Ishikawa (cell line): ENCODE data around the gene OXTR.

Source experiments
- CEBPB ChIP-seq: IDR thresholded peaks from 2 replicates; pipeline ENCODE4 v1.6.1; 2012
- CREB1 ChIP-seq: IDR thresholded peaks from 2 replicates; pipeline ENCODE4 v1.6.1; 2012; ENCODE audit warnings: low read depth
- EGR1 ChIP-seq: IDR thresholded peaks from 2 replicates; pipeline ENCODE4 v1.6.1; 2012
- EP300 ChIP-seq: IDR thresholded peaks from 2 replicates; pipeline ENCODE4 v1.6.1; 2012; ENCODE audit warnings: borderline replicate concordance
- FOXM1 ChIP-seq: IDR thresholded peaks from 2 replicates; pipeline ENCODE4 v1.6.1; 2012; ENCODE audit warnings: low read depth, borderline replicate concordance
- NFIC ChIP-seq: IDR thresholded peaks from 2 replicates; pipeline ENCODE4 v1.6.1; 2012
- RAD21 ChIP-seq: IDR thresholded peaks from 2 replicates; pipeline ENCODE4 v1.6.1; 2012; ENCODE audit warnings: low read depth
- TAF1 ChIP-seq: IDR thresholded peaks from 2 replicates; pipeline ENCODE4 v1.6.1; 2012; ENCODE audit warnings: low read depth, mild to moderate bottlenecking
- TCF12 ChIP-seq: IDR thresholded peaks from 2 replicates; pipeline ENCODE4 v1.6.1; 2012; ENCODE audit warnings: low read depth
- TEAD4 ChIP-seq: IDR thresholded peaks from 2 replicates; pipeline ENCODE4 v1.6.1; 2012
- YY1 ChIP-seq: IDR thresholded peaks from 2 replicates; pipeline ENCODE4 v1.6.1; 2012; ENCODE audit warnings: low read depth
- ZBTB7A ChIP-seq: IDR thresholded peaks from 2 replicates; pipeline ENCODE4 v1.6.1; 2012; ENCODE audit warnings: low read depth
- TF ChIP-seq, protein P1 (sequence below): IDR thresholded peaks from 2 replicates; pipeline ENCODE4 v1.6.1; 2012
- TF ChIP-seq, protein P2 (sequence below): IDR thresholded peaks from 2 replicates; pipeline ENCODE4 v1.6.1; 2012
- TF ChIP-seq, protein P3 (sequence below): IDR thresholded peaks from 2 replicates; pipeline ENCODE4 v1.6.1; 2012; ENCODE audit warnings: low read depth, mild to moderate bottlenecking

OXTR gene

DNA sequence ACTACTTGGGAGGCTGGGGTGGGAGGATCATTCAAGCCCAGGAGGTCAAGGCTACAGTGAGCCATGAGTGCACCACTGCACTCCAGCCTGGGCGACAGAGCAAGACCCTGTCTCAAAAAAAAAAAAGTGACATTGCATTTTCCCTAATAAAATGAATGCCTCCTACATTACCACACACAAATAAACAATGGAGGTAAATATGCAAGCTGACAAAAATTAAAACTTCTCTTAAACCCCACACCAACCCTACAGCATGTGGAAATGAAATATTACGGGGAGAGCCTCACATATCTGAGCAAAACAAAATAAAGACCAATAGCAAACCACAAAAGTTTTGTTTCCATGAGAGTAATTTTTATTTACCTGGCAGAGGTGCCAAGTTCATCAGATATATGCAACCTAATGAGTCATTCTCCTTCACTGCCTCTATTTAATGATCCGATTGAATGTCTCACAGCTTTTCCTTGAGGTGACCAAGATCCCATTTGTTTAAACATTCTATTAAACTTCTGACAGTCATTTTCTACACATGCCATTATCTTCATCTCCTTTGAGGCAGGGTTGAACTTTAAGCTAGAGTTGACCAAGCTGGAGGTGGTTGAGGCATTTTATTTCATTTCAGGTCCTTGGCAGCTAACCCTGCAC lies 45.2 kb downstream of the OXTR start:
- TF ChIP-seq, protein P1, sequence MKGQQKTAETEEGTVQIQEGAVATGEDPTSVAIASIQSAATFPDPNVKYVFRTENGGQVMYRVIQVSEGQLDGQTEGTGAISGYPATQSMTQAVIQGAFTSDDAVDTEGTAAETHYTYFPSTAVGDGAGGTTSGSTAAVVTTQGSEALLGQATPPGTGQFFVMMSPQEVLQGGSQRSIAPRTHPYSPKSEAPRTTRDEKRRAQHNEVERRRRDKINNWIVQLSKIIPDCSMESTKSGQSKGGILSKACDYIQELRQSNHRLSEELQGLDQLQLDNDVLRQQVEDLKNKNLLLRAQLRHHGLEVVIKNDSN = no peak
- TF ChIP-seq CEBPB (no peak), TEAD4 (no peak), EP300 (no peak), ZBTB7A (no peak), TAF1 (no peak), RAD21 (no peak), TCF12 (no peak), YY1 (no peak), NFIC (no peak), CREB1 (no peak), FOXM1 (no peak)
- TF ChIP-seq, protein P2, sequence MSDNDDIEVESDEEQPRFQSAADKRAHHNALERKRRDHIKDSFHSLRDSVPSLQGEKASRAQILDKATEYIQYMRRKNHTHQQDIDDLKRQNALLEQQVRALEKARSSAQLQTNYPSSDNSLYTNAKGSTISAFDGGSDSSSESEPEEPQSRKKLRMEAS = no peak
- TF ChIP-seq, protein P3, sequence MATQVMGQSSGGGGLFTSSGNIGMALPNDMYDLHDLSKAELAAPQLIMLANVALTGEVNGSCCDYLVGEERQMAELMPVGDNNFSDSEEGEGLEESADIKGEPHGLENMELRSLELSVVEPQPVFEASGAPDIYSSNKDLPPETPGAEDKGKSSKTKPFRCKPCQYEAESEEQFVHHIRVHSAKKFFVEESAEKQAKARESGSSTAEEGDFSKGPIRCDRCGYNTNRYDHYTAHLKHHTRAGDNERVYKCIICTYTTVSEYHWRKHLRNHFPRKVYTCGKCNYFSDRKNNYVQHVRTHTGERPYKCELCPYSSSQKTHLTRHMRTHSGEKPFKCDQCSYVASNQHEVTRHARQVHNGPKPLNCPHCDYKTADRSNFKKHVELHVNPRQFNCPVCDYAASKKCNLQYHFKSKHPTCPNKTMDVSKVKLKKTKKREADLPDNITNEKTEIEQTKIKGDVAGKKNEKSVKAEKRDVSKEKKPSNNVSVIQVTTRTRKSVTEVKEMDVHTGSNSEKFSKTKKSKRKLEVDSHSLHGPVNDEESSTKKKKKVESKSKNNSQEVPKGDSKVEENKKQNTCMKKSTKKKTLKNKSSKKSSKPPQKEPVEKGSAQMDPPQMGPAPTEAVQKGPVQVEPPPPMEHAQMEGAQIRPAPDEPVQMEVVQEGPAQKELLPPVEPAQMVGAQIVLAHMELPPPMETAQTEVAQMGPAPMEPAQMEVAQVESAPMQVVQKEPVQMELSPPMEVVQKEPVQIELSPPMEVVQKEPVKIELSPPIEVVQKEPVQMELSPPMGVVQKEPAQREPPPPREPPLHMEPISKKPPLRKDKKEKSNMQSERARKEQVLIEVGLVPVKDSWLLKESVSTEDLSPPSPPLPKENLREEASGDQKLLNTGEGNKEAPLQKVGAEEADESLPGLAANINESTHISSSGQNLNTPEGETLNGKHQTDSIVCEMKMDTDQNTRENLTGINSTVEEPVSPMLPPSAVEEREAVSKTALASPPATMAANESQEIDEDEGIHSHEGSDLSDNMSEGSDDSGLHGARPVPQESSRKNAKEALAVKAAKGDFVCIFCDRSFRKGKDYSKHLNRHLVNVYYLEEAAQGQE = no peak

DNA sequence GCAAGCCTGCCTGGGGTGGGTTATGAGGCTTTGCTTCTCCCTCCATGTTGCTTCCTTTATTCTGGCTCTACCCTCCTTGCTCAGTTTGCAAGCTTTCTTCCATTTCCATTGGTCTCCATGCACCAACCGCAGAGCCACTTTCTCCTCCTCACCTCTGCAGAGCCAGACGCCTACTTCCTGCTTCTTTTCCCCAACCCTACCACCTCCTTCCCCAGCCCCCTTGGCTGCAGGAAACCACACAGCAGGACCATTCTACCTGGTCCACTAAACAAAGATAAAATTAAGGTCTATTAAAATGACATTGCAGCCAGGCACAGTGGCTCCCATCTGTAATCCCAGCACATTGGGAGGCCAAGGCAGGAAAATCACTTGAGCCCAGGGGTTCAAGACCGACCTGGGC lies 45.8 kb downstream of the OXTR start:
- TF ChIP-seq YY1 = no peak
- TF ChIP-seq TCF12 = no peak
- TF ChIP-seq NFIC = no peak
- TF ChIP-seq ZBTB7A = no peak
- TF ChIP-seq TEAD4 = no peak
- TF ChIP-seq EP300 = no peak
- TF ChIP-seq, protein P3 = no peak
- no peak for TF ChIP-seq CEBPB
- no peak for TF ChIP-seq FOXM1
- no peak for TF ChIP-seq EGR1

DNA sequence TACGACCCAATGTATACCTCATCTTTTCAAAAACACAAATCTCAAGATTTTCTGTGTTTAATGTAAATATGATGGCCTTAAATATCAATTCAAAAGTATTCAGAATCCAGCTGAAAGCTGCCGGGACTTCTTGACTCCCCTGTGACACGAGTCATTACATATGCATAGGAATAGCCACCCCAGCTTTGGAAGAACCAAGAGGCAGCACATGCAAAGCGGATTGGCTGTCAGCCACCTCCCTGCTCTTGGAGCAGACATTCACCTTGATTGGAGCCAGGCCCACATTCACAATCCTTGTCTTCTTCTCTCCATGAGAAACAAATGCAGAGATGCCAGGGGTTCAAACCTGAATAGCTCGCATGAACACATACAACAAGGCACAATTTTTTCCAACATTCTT lies 46.6 kb downstream of the OXTR start:
- TF ChIP-seq EP300 (no peak), CREB1 (no peak), EGR1 (no peak), ZBTB7A (no peak)
- TF ChIP-seq, protein P1 = no peak

DNA sequence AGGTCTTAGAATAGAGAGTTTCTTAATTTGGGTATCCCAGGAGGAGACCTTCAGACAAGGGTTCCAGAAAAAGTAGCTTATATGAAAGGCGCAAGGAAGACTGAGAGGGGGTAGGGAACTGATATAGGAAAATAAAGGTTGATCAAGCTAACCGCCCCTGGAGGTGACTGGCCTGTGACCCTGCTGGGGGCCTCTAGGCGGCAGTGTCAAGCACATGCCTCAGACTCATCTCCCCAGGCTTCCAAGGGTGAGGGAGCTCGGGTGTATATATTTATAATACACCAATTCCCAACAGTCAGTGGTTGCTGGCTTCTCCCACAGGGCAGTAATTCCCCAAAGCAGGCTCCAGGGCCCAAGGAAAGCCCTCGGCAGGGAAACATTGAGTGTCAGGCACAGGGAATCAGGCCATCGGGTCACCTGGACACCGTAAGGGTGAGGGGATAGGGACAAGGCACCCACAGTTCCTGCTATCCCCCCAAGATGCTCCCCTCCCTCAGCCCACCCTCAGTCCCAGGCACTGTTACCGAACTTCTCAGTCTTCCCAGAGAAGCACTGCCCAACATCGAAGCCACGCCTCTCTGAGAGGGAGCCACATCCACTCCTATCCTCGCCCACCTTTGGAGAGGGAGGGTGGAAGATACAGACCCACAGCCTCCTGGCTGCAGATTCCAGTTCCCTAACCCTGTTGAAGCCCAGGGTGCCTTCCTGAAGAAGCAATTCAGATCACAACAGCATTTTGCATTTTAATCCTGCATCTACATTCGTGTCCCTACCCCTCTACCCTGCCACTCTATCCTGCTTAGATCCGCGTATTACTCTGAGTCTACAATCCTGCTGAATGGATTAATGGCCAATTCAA lies 55.3 kb downstream of the OXTR start:
- TF ChIP-seq, protein P3 = no peak
- no peak for TF ChIP-seq FOXM1
- no peak for TF ChIP-seq ZBTB7A
- no peak for TF ChIP-seq EGR1
- no peak for TF ChIP-seq TCF12
- no peak for TF ChIP-seq CREB1
- TF ChIP-seq CEBPB = no peak
- TF ChIP-seq TAF1 = no peak
- no peak for TF ChIP-seq YY1
- no peak for TF ChIP-seq EP300
- no peak for TF ChIP-seq TEAD4
- TF ChIP-seq, protein P2 = no peak
- TF ChIP-seq, protein P1 = no peak
- no peak for TF ChIP-seq NFIC
- no peak for TF ChIP-seq RAD21
